K562 (cell line): ENCODE results near the gene CNTN2. TPM values are rescaled to one million over a fixed set of nuclear protein-coding genes. Genes with fewer than 3 reads are reported as not detected.

Experiments used
- ATAC-seq: fragments of 200-7000 bp; cut with Tn5 transposase; 3 replicates; pipeline ENCODE4 v1.9.1; 2020; ENCODE audit warnings: moderate library complexity
- BruUV-seq: library from RNA; stranded (reverse); fragments of 400-500 nt; replicated peaks from 2 replicates; lab custom pipeline; 2021; lab: Mats Ljungman, UMichigan
- CTCF ChIA-PET: fragments of 300-600 bp; formaldehyde crosslinking; extraction: SDS; loops from one replicate; lab custom pipeline; 2021; ENCODE audit warnings: low intra/inter-chr PET ratio; lab: Yijun Ruan, JAX
- POLR2A ChIA-PET: fragments of 300-600, 350-650 bp; sonication (Branson Sonifier 250); formaldehyde crosslinking; extraction: SDS; loops from one replicate; lab custom pipeline; 2021; ENCODE audit warnings: antibody characterized with exemption, inconsistent platforms; lab: Yijun Ruan, JAX
- DNase-seq, 4 experiments: peaks; one replicate each; pipeline versions ENCODE4 v3.0.0 to v3.0.0-alpha.2; 2011 to 2018; ENCODE audit warnings: low spot score in 3 of 4, mixed read lengths in 3 of 4; ENCODE audit errors: extremely low read depth in 1 of 4
- FAIRE-seq: peaks from 2 replicates; lab custom pipeline; 2011; peaks lifted over from hg19 to GRCh38; lab: Jason Lieb, UNC
- H2AFZ ChIP-seq: 2 replicates; pipeline ENCODE4 v1.6.0; 2011; ENCODE audit warnings: low read depth, low read length, control low read depth, inconsistent platforms
- H3K27ac ChIP-seq: fragments of 200-600 bp; 3 replicates; pipeline ENCODE4 v1.8.0; 2011; ENCODE audit warnings: low read depth, mild to moderate bottlenecking, control low read depth, inconsistent platforms, low read length, moderate library complexity, mixed read lengths; ENCODE audit errors: extremely low read depth
- H3K27me3 ChIP-seq, 2 experiments: fragments of 300-600 bp in 1 of 2; 2 replicates in 1 of 2; 3 replicates in 1 of 2; pipeline versions ENCODE4 v1.6.0 to v1.8.0; 2011; ENCODE audit warnings: inconsistent platforms in 2 of 2, low read length in 2 of 2, mild to moderate bottlenecking in 1 of 2, mixed read lengths in 1 of 2, moderate library complexity in 1 of 2; ENCODE audit not compliant: control insufficient read depth in 2 of 2, insufficient read depth in 2 of 2
- H3K36me3 ChIP-seq: fragments of 300-600 bp; 3 replicates; pipeline ENCODE4 v1.8.0; 2011; ENCODE audit warnings: mild to moderate bottlenecking, low read length, inconsistent platforms; ENCODE audit not compliant: control insufficient read depth, insufficient read depth
- H3K4me1 ChIP-seq, 2 experiments: fragments of 200-600 bp in 1 of 2; replicated peaks in 1 of 2; 2 replicates in 1 of 2; 3 replicates in 1 of 2; pipeline versions ENCODE4 v1.5.1 to v1.8.0; 2011; ENCODE audit warnings: inconsistent platforms in 2 of 2, low read length in 2 of 2, mild to moderate bottlenecking in 1 of 2, mixed read lengths in 1 of 2, moderate library complexity in 1 of 2; ENCODE audit not compliant: control insufficient read depth in 2 of 2, insufficient read depth in 2 of 2
- H3K4me2 ChIP-seq: 2 replicates; pipeline ENCODE4 v1.6.1; 2011; ENCODE audit warnings: low read length, control low read depth, inconsistent platforms, mixed read lengths; ENCODE audit not compliant: insufficient read depth
- H3K4me3 ChIP-seq: fragments of 200-600 bp; sonication (generic), shearing (Covaris generic); 2 replicates; pipeline ENCODE4 v1.5.1; 2016; ENCODE audit warnings: control low read depth, inconsistent platforms
- H3K79me2 ChIP-seq: fragments of 200-600 bp; 3 replicates; pipeline ENCODE4 v1.8.0; 2011; ENCODE audit warnings: low read length, inconsistent platforms; ENCODE audit not compliant: control insufficient read depth, insufficient read depth
- H3K9ac ChIP-seq, 2 experiments: 2 replicates each; pipeline versions ENCODE4 v1.6.0 to v1.6.1; 2011; ENCODE audit warnings: low read depth in 2 of 2, low read length in 2 of 2, control low read depth in 1 of 2, inconsistent platforms in 1 of 2, mild to moderate bottlenecking in 1 of 2, mixed read lengths in 1 of 2; ENCODE audit not compliant: insufficient read depth in 1 of 2
- H3K9me1 ChIP-seq: one replicate; pipeline ENCODE4 v1.6.0; 2011; ENCODE audit warnings: inconsistent platforms, mild to moderate bottlenecking, low read length, moderate library complexity; ENCODE audit not compliant: control insufficient read depth, insufficient read depth
- H3K9me3 ChIP-seq: replicated peaks from 2 replicates; pipeline ENCODE4 v1.5.1; 2011; ENCODE audit warnings: low read depth, low read length, inconsistent platforms; ENCODE audit not compliant: control insufficient read depth, insufficient read depth
- H4K20me1 ChIP-seq: replicated peaks from 2 replicates; pipeline ENCODE4 v1.6.1; 2011; ENCODE audit warnings: low read length, inconsistent platforms, mixed read lengths; ENCODE audit not compliant: control insufficient read depth, insufficient read depth
- ATF7 ChIP-seq: fragments of 450-650 bp; IDR thresholded peaks from 2 replicates; pipeline ENCODE4 v1.7.1; 2014; ENCODE audit warnings: mild to moderate bottlenecking, moderate library complexity
- DEAF1 ChIP-seq: fragments of 450-650 bp; formaldehyde crosslinking; IDR thresholded peaks from 2 replicates; pipeline ENCODE4 v1.4.0; 2020; ENCODE audit warnings: mild to moderate bottlenecking, moderate library complexity
- ETS2 ChIP-seq: IDR thresholded peaks from 2 replicates; pipeline ENCODE4 v1.6.1; 2016; ENCODE audit warnings: borderline replicate concordance, missing genetic modification characterization, mild to moderate bottlenecking, moderate library complexity, missing compliant biosample characterization; ENCODE audit not compliant: poor library complexity, severe bottlenecking
- RBM14 ChIP-seq: fragments of 200-400 bp; formaldehyde crosslinking; IDR thresholded peaks from 2 replicates; pipeline ENCODE4 v1.6.1; 2018; ENCODE audit warnings: low read depth, mild to moderate bottlenecking, low read length, moderate library complexity, borderline replicate concordance; ENCODE audit not compliant: insufficient read depth
- SAFB2 ChIP-seq: fragments of 200-400 bp; formaldehyde crosslinking; IDR thresholded peaks from 2 replicates; pipeline ENCODE4 v1.6.1; 2018; ENCODE audit warnings: borderline replicate concordance, low read length, low read depth, moderate library complexity; ENCODE audit not compliant: severe bottlenecking
- TCFL5 ChIP-seq: fragments of 250-450 bp; sonication (Bioruptor Pico); conservative IDR thresholded peaks from 2 replicates; pipeline ENCODE4 v1.6.1; 2021; ENCODE audit warnings: mild to moderate bottlenecking, moderate library complexity, matching md5 sums
- ZC3H8 ChIP-seq: fragments of 450-650 bp; IDR thresholded peaks from 2 replicates; pipeline ENCODE4 v1.6.1; 2017
- ZHX1 ChIP-seq: fragments of 150-350 bp; conservative IDR thresholded peaks from 2 replicates; pipeline ENCODE4 v1.6.1; 2014; ENCODE audit warnings: low read length
- ZNF134 ChIP-seq: fragments of 250-450 bp; sonication (Bioruptor Pico); conservative IDR thresholded peaks from 2 replicates; pipeline ENCODE4 v1.4.0; 2020
- ZNF507 ChIP-seq: conservative IDR thresholded peaks from 2 replicates; pipeline ENCODE4 v1.6.1; 2017; ENCODE audit warnings: missing genetic modification characterization, missing compliant biosample characterization
- WGBS: fragments of 100-300 bp; shearing (Covaris generic); methylation state at CpG from one replicate; pipeline ENCODE4 v1.1.6; 2016; ENCODE audit warnings: low coverage, mixed read lengths; ENCODE audit not compliant: insufficient coverage; ENCODE audit errors: missing lambda C conversion rate; 5-methylcytosine and 5-hydroxymethylcytosine counted together
- in situ Hi-C: fragments of 300-500 bp; cut with MboI; formaldehyde crosslinking; loops from 4 replicates; pipeline ENCODE4 v1.15.0; 2018; ENCODE audit warnings: inconsistent platforms, mixed read lengths
- intact Hi-C: fragments of 100-400 bp; cut with micrococcal nuclease; formaldehyde crosslinking; loops from 2 replicates; pipeline ENCODE4 v1.14.2; 2022
- polyA plus RNA-seq, 8 experiments: library from polyadenylated mRNA; depleted of rRNA in 4 of 8; stranded (reverse) in 5 of 8; unstranded in 3 of 8; fragments of >200 nt; fragmentation: Nextera tagmentation in 2 of 8; fragmentation: Illumina TruSeq in 1 of 8; extraction: Ambion mirVana in 2 of 8; extraction: Trizol in 1 of 8; gene quantifications; 2 replicates each; pipeline versions ENCODE4 v1.2.1 to v1.2.3, GENCODE V29; 2011 to 2014; ENCODE audit warnings: inconsistent platforms in 1 of 8, missing spikeins in 1 of 8
- total RNA-seq, 7 experiments: library from RNA; depleted of rRNA in 6 of 7; stranded (reverse); fragments of >200 nt in 6 of 7; fragmentation: Illumina TruSeq in 2 of 7; extraction: Trizol in 2 of 7; gene quantifications; 2 replicates each; pipeline versions ENCODE4 v1.2.1 to v1.2.3, GENCODE V29; 2011 to 2021; ENCODE audit warnings: low replicate concordance in 1 of 7

The CNTN2 gene
- total and polyA plus RNA-seq, 9 of the 15 experiments (the other 6 are each of a cell fraction or from before 2014, with no cell fraction given) = not detected

- 31% methylated on average over 12 of the region's 14 CpGs for WGBS
- ChIA-PET POLR2A (interaction anchor here (0.6 to 2.0 kb wide), 13 partner anchors 9 to 496 kb away, joined by 3 to 11 read pairs (median 3); no protein-coding TSS in a partner anchor), CTCF (interaction anchor here (1.2 to 2.6 kb wide), 5 partner anchors 71 to 253 kb away, joined by 3 to 16 read pairs (median 6); no protein-coding TSS in a partner anchor)
- H4K20me1 ChIP-seq = peaks cover 18% of the 10 kb centered on the region
- FAIRE-seq (no peak), ATAC-seq (peak; percentile 53)
- intact Hi-C loops = loop anchor here (1.0 to 10.0 kb wide), 3 partner anchors 72 to 256 kb away; no protein-coding TSS in a partner anchor
- H3K79me2 ChIP-seq = no peaks in the 10 kb centered on the region
- H3K36me3 ChIP-seq = no peaks in the 10 kb centered on the region
- no peak overlapping the region for H3K4me3 ChIP-seq
- H3K9me1 ChIP-seq = no peaks in the 10 kb centered on the region
- H2AFZ ChIP-seq = no peak overlapping the region
- H3K9ac ChIP-seq = no peak overlapping the region
- TF ChIP-seq RBM14 (0 out of 2 replicates have a peak, but pooled peaks have one; percentile 41), ZC3H8 (no peak), ATF7 (no peak)
- TF ChIP-seq, all 486 proteins: peak for 1
- no peak for DNase-seq
- Histone ChIP-seq H3K27me3 (peaks cover 39 to 75% of the 10 kb centered on the region in 2 experiments), H3K4me2 (no peak overlapping the region), H3K27ac (no peak overlapping the region), H3K9me3 (no peaks in the 10 kb centered on the region), H3K4me1 (peaks cover 0 to 19% of the 10 kb centered on the region in 2 experiments; a peak in 3 of 5 replicates)
- in situ Hi-C loops = loop anchor here (5.0 kb wide), 1 partner anchor 84 kb away; no protein-coding TSS in a partner anchor
- no TSS peak for BruUV-seq
Measured at GRCh38 chr1:205061227-205061626, 18.2 kb downstream of the CNTN2 start.

- peaks cover 39 to 75% of the 10 kb centered on the region in 2 experiments for H3K27me3 ChIP-seq
- no peak overlapping the region for H3K9ac ChIP-seq
- no peaks in the 10 kb centered on the region for H3K9me1 ChIP-seq
- no peaks in the 10 kb centered on the region for H3K36me3 ChIP-seq
- H3K4me2 ChIP-seq = no peak overlapping the region
- ATAC-seq (peak; percentile 85), FAIRE-seq (peak; percentile 96), DNase-seq (peak; percentile 80 to 85 (median 82))
- no TSS peak for BruUV-seq
- no peaks in the 10 kb centered on the region for H3K79me2 ChIP-seq
- ChIA-PET CTCF (interaction anchor here (0.6 to 2.6 kb wide), 8 partner anchors 72 to 295 kb away, joined by 3 to 16 read pairs (median 4); partner anchors contain the start of gene KLHDC8A), POLR2A (interaction anchor here (0.6 to 2.0 kb wide), 14 partner anchors 10 to 496 kb away, joined by 3 to 11 read pairs (median 3); no protein-coding TSS in a partner anchor)
- in situ Hi-C loops = loop anchor here (5.0 kb wide), 1 partner anchor 84 kb away; no protein-coding TSS in a partner anchor
- intact Hi-C loops = loop anchor here (1.0 to 10.0 kb wide), 4 partner anchors 72 to 257 kb away; no protein-coding TSS in a partner anchor
- H3K27ac ChIP-seq = no peak overlapping the region
- peaks cover 0 to 23% of the 10 kb centered on the region in 2 experiments; a peak in 3 of 5 replicates for H3K4me1 ChIP-seq
- WGBS = 21% methylated on average over 13 of the region's 13 CpGs
- peaks cover 17% of the 10 kb centered on the region for H4K20me1 ChIP-seq
- no peak overlapping the region for H3K4me3 ChIP-seq
- H3K9me3 ChIP-seq = no peaks in the 10 kb centered on the region
- no peak overlapping the region for H2AFZ ChIP-seq
- TF ChIP-seq ZHX1 (no peak), ZNF507 (tag) (no peak), SAFB2 (no peak), ZNF134 (CRISPR knock-in tag) (no peak), TCFL5 (CRISPR knock-in tag) (no peak), DEAF1 (CRISPR knock-in tag) (peak; percentile 62; the same call in 1 of the 2 replicates), ETS2 (no peak)
Measured at GRCh38 chr1:205061665-205062069, 18.7 kb downstream of the CNTN2 start.
